BJ (cell line): ENCODE measurements around the gene RNF208. TPM values are rescaled to one million over a fixed set of nuclear protein-coding genes. Genes with fewer than 3 reads are reported as not detected.
A peak's percentile ranks its signal among the peaks of the same experiment; 100 is the strongest.

Experiments
- CTCF ChIA-PET: fragments of 350-600 bp; formaldehyde crosslinking; extraction: SDS; loops from one replicate; lab custom pipeline; 2021; ENCODE audit warnings: antibody characterized with exemption, inconsistent platforms; lab: Yijun Ruan, JAX
- POLR2A ChIA-PET: fragments of 300-600 bp; sonication (Branson Sonifier 250); formaldehyde crosslinking; extraction: SDS; loops from one replicate; lab custom pipeline; 2021; ENCODE audit warnings: antibody characterized with exemption; lab: Charles Lee
- DNase-seq: peaks from one replicate; pipeline ENCODE4 v3.0.0-alpha.2; 2011; ENCODE audit warnings: low read depth
- H3K27me3 ChIP-seq: 2 replicates; pipeline ENCODE4 v1.6.0; 2011; ENCODE audit warnings: low read length; ENCODE audit not compliant: control insufficient read depth, insufficient read depth
- H3K36me3 ChIP-seq: 2 replicates; pipeline ENCODE4 v1.5.1; 2011; ENCODE audit warnings: low read length; ENCODE audit not compliant: control insufficient read depth, insufficient read depth
- H3K4me3 ChIP-seq: 2 replicates; pipeline ENCODE4 v1.5.1; 2011; ENCODE audit warnings: low read depth, mild to moderate bottlenecking, control low read depth, low read length
- CTCF ChIP-seq: IDR thresholded peaks from 2 replicates; pipeline ENCODE4 v1.5.1; 2011; ENCODE audit warnings: low read depth, mild to moderate bottlenecking, control low read depth, inconsistent platforms, low read length, moderate library complexity; ENCODE audit not compliant: insufficient read depth
- polyA plus RNA-seq: library from polyadenylated mRNA; depleted of rRNA; stranded (reverse); fragments of >200 nt; gene quantifications from 2 replicates; pipeline ENCODE4 v1.2.3, GENCODE V29; 2011

The RNF208 gene
- polyA plus RNA-seq, 1 experiment, result 0.39 TPM

- ChIA-PET CTCF (interaction anchor here (0.9 to 1.2 kb wide), 4 partner anchors 12 to 20 kb away, joined by 3 read pairs; partner anchors contain the start of gene SLC34A3), POLR2A (no interaction called here)
- no peak for DNase-seq
- TF ChIP-seq CTCF, result no peak
- no peaks in the 10 kb centered on the region for H3K27me3 ChIP-seq
- H3K4me3 ChIP-seq, result no peak overlapping the region
- no peaks in the 10 kb centered on the region; the same call in none of the 2 replicates for H3K36me3 ChIP-seq
These were observed 5.7 kb downstream of the RNF208 start for GRCh38 chr9:137216188-137216965.

GRCh38 chr9:137215196-137215986, 6.6 kb downstream of the RNF208 start:
- no peak overlapping the region for H3K4me3 ChIP-seq
- no peaks in the 10 kb centered on the region for H3K27me3 ChIP-seq
- DNase-seq, result no peak
- POLR2A ChIA-PET, result no interaction called here
- CTCF ChIA-PET, result interaction anchor here (0.6 to 1.0 kb wide), 2 partner anchors 12 to 19 kb away, joined by 3 read pairs; partner anchors contain the start of gene RNF224
- TF ChIP-seq CTCF, result no peak
- H3K36me3 ChIP-seq, result peaks cover under 1% of the 10 kb centered on the region

- no peak for TF ChIP-seq CTCF
- peaks cover 2% of the 10 kb centered on the region for H3K36me3 ChIP-seq
- POLR2A ChIA-PET, result no interaction called here
These were observed 7.4 kb downstream of the RNF208 start for GRCh38 chr9:137214620-137215019.

GRCh38 chr9:137213160-137214060, 8.6 kb downstream of the RNF208 start:
- DNase-seq, result no peak
- CTCF ChIA-PET, result interaction anchor here (0.6 kb wide), 1 partner anchor 10 kb away, joined by 3 read pairs; no protein-coding TSS in a partner anchor

More at GRCh38 chr9:137214620-137215019, 7.4 kb downstream of the RNF208 start:
- Histone ChIP-seq H3K27me3 (no peaks in the 10 kb centered on the region), H3K4me3 (no peak overlapping the region)
- no peak for DNase-seq
- CTCF ChIA-PET, result interaction anchor here (0.6 to 1.0 kb wide), 2 partner anchors 12 to 20 kb away, joined by 3 read pairs; partner anchors contain the start of gene RNF224

More at GRCh38 chr9:137213160-137214060, 8.6 kb downstream of the RNF208 start:
- H3K27me3 ChIP-seq, result no peaks in the 10 kb centered on the region
- POLR2A ChIA-PET, result no interaction called here
- peaks cover 2% of the 10 kb centered on the region for H3K36me3 ChIP-seq
- TF ChIP-seq CTCF, result 0 out of 2 replicates have a peak, but pooled peaks have one; percentile 4
- no peak overlapping the region for H3K4me3 ChIP-seq
